PC-3 (cell line): ENCODE data around the gene RALGAPA1. TPM values are rescaled to one million over a fixed set of nuclear protein-coding genes. Genes with fewer than 3 reads are reported as not detected.

ENCODE experiments used
- ATAC-seq: fragments of 200-7000 bp; cut with Tn5 transposase; 2 replicates; pipeline ENCODE4 v1.9.1; 2020; ENCODE audit warnings: mild to moderate bottlenecking, moderate library complexity
- BruUV-seq: library from RNA; stranded (reverse); fragments of 400-500 nt; replicated peaks from 2 replicates; lab custom pipeline; 2021; lab: Mats Ljungman, UMichigan
- CTCF ChIA-PET: fragments of 300-600 bp; sonication (Branson Sonifier 250); formaldehyde crosslinking; loops from one replicate; lab custom pipeline; 2022; ENCODE audit warnings: antibody characterized with exemption; lab: Charles Lee
- POLR2A ChIA-PET: fragments of 300-600 bp; sonication (Branson Sonifier 250); formaldehyde crosslinking; loops from one replicate; lab custom pipeline; 2022; ENCODE audit warnings: antibody characterized with exemption; ENCODE audit not compliant: unreplicated experiment; lab: Charles Lee
- DNase-seq: peaks from one replicate; pipeline ENCODE4 v3.0.0-alpha.2; 2015
- H2AFZ ChIP-seq: fragments of 300-600 bp; sonication (generic); 2 replicates; pipeline ENCODE4 v1.6.0; 2016; ENCODE audit warnings: antibody characterized with exemption, low read length
- H3F3A ChIP-seq: fragments of 300-600 bp; sonication (generic); one replicate; pipeline ENCODE4 v1.6.0; 2017; ENCODE audit warnings: antibody characterized with exemption, low read length, control low read depth, mild to moderate bottlenecking; ENCODE audit not compliant: unreplicated experiment
- H3K27ac ChIP-seq: fragments of 300-600 bp; sonication (generic); 2 replicates; pipeline ENCODE4 v1.5.1; 2016; ENCODE audit warnings: mild to moderate bottlenecking, low read length
- H3K27me3 ChIP-seq: fragments of 300-600 bp; sonication (generic); 2 replicates; pipeline ENCODE4 v1.6.1; 2016; ENCODE audit warnings: low read length, mixed read lengths
- H3K36me3 ChIP-seq: fragments of 300-600 bp; sonication (generic); 2 replicates; pipeline ENCODE4 v1.6.1; 2016; ENCODE audit warnings: low read depth, mixed run types, low read length, mixed read lengths
- H3K4me1 ChIP-seq: fragments of 300-600 bp; sonication (generic); 2 replicates; pipeline ENCODE4 v1.5.1; 2016; ENCODE audit warnings: low read length; ENCODE audit not compliant: insufficient read depth
- H3K4me2 ChIP-seq: fragments of 300-600 bp; sonication (generic); 2 replicates; pipeline ENCODE4 v1.6.0; 2016; ENCODE audit warnings: low read length
- H3K4me3 ChIP-seq: fragments of 300-600 bp; sonication (generic); 2 replicates; pipeline ENCODE4 v1.5.1; 2016; ENCODE audit warnings: mild to moderate bottlenecking, low read length, mixed read lengths
- H3K79me2 ChIP-seq: fragments of 300-600 bp; sonication (generic); 2 replicates; pipeline ENCODE4 v1.6.1; 2017; ENCODE audit warnings: low read length, mixed read lengths
- H3K9ac ChIP-seq: fragments of 300-600 bp; sonication (generic); 2 replicates; pipeline ENCODE4 v1.6.0; 2016; ENCODE audit warnings: mild to moderate bottlenecking, low read length
- H3K9me2 ChIP-seq: fragments of 300-600 bp; sonication (generic); replicated peaks from 2 replicates; pipeline ENCODE4 v1.6.1; 2016; ENCODE audit warnings: mixed run types, low read length, mixed read lengths
- H3K9me3 ChIP-seq: fragments of 300-600 bp; sonication (generic); 2 replicates; pipeline ENCODE4 v1.6.1; 2016; ENCODE audit warnings: low read length, mixed read lengths
- H4K20me1 ChIP-seq: fragments of 300-600 bp; sonication (generic); 2 replicates; pipeline ENCODE4 v1.6.1; 2016; ENCODE audit warnings: low read length, mixed read lengths
- EZH2 ChIP-seq: fragments of 300-600 bp; sonication (generic); IDR thresholded peaks from one replicate; pipeline ENCODE4 v1.6.1; 2017; ENCODE audit warnings: antibody characterized with exemption, mild to moderate bottlenecking, low read length; ENCODE audit not compliant: unreplicated experiment
- EZH2phosphoT487 ChIP-seq: fragments of 300-600 bp; sonication (generic); IDR thresholded peaks from 2 replicates; pipeline ENCODE4 v1.6.1; 2018; ENCODE audit warnings: mild to moderate bottlenecking, antibody characterized with exemption, low read length, borderline replicate concordance
- intact Hi-C: fragments of 100-400 bp; cut with micrococcal nuclease; formaldehyde crosslinking; loops from 2 replicates; pipeline ENCODE4 v1.9.0; 2023
- total RNA-seq: library from RNA; depleted of rRNA; stranded (reverse); fragments of >200 nt; gene quantifications from 2 replicates; pipeline ENCODE4 v1.2.3, GENCODE V29; 2014
- TF ChIP-seq, protein P1 (sequence below): fragments of 300-600 bp; sonication (generic); conservative IDR thresholded peaks from 2 replicates; pipeline ENCODE4 v1.5.1; 2017; ENCODE audit warnings: antibody characterized with exemption, low read depth, mild to moderate bottlenecking, low read length

The RALGAPA1 gene
- total RNA-seq, 1 experiment from 2014 or later, result 20.3 TPM

DNA sequence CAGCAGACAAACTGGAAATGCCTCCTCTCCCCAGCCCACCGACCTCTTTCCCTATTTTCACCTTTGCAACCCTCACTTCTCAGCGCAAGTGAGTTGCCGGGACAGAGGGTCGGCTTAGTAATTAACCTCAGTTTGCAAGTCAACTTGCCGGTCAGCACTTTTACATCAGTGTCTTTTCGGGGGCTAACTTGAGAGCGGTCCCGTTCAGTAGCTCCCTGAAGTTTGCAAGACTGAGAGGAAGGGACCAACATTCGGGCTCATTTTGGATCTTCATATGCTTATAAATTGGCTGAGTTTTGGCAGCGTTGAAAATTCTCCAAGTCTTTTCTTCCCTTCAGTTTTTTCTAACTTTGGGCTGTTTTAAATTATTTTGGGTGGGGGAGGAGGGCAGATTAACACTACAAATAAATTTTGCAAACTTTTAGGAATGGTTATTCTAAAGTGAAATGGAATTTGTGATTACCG, 17.9 kb upstream of the RALGAPA1 start:
- Histone ChIP-seq H3F3A (no peaks in the 10 kb centered on the region), H3K79me2 (peaks cover 30% of the 10 kb centered on the region), H2AFZ (peak overlapping the region; percentile 94), H4K20me1 (peaks cover 10% of the 10 kb centered on the region; the same call in 1 of the 2 replicates), H3K9me3 (no peaks in the 10 kb centered on the region), H3K4me3 (peak overlapping the region; percentile 91), H3K27ac (no peak overlapping the region), H3K4me1 (peaks cover 7% of the 10 kb centered on the region; the same call in 1 of the 2 replicates), H3K27me3 (no peaks in the 10 kb centered on the region), H3K9ac (peak overlapping the region; percentile 96), H3K36me3 (peaks cover 5% of the 10 kb centered on the region; the same call in 1 of the 2 replicates), H3K9me2 (no peaks in the 10 kb centered on the region), H3K4me2 (peak overlapping the region; percentile 97)
- DNase-seq, result no peak
- ChIA-PET POLR2A (interaction anchor here (0.6 kb wide), 1 partner anchor 781 kb away, joined by 5 read pairs; no protein-coding TSS in a partner anchor), CTCF (interaction anchor here (0.9 to 1.7 kb wide), 3 partner anchors 9 to 78 kb away, joined by 3 to 4 read pairs (median 4); no protein-coding TSS in a partner anchor)
- no TSS peak for BruUV-seq
- intact Hi-C loops, result loop anchor here (1.0 to 5.0 kb wide), 3 partner anchors 51 to 240 kb away; no protein-coding TSS in a partner anchor
- TF ChIP-seq, protein P1, sequence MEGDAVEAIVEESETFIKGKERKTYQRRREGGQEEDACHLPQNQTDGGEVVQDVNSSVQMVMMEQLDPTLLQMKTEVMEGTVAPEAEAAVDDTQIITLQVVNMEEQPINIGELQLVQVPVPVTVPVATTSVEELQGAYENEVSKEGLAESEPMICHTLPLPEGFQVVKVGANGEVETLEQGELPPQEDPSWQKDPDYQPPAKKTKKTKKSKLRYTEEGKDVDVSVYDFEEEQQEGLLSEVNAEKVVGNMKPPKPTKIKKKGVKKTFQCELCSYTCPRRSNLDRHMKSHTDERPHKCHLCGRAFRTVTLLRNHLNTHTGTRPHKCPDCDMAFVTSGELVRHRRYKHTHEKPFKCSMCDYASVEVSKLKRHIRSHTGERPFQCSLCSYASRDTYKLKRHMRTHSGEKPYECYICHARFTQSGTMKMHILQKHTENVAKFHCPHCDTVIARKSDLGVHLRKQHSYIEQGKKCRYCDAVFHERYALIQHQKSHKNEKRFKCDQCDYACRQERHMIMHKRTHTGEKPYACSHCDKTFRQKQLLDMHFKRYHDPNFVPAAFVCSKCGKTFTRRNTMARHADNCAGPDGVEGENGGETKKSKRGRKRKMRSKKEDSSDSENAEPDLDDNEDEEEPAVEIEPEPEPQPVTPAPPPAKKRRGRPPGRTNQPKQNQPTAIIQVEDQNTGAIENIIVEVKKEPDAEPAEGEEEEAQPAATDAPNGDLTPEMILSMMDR, result no peak
- TF ChIP-seq EZH2 (no peak), EZH2phosphoT487 (no peak)
- ATAC-seq, result no peak

DNA sequence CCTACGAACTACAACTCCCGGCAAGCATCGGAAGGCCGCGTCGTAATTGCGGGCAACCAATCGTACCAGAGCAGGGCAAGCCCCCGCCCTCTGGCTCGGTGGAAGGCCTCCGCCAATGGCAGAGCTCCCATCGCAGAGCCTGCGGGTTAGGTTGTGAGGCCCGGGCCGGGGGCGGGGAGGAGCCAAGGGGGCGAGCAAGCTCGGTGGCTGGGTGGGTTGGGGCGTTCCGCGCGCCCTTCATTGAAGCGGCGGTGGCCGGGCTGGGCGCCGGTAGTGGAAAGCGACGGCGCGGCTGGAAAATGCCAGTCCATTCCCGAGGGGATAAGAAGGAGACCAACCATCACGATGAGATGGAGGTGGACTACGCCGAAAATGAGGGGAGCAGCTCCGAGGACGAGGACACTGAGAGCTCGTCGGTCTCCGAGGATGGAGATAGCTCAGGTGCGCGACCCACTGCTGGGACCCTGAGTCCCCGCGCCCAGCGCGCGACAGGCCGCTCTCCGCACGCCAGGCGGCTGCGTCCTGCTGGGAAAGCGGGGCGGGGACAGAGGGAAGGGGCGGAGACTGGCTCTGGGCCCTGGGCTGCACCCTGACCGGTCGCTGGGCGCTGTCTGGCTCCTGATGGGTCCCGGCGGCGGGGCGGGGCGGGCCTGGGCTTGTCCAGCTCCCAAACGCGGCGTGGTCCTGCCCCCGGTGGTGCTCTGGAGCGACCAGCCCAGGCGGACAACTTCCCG, 17.3 kb upstream of the RALGAPA1 start, which contains the start of gene BRMS1L:
TSS of gene BRMS1L (plus strand) at position 121 of the 734 bp plus-strand sequence. CDS start at position 300, 179 bp downstream.
- peak; percentile 90 for ATAC-seq
- Histone ChIP-seq H3K9ac (peak within 1 kb of the TSS; percentile 96), H3F3A (no peaks in the 10 kb centered on the region), H2AFZ (peak within 1 kb of the TSS; percentile 100), H3K4me2 (peak within 1 kb of the TSS; percentile 97), H4K20me1 (peaks cover 8% of the 10 kb centered on the region; the same call in 1 of the 2 replicates), H3K9me2 (no peaks in the 10 kb centered on the region), H3K27ac (peak within 1 kb of the TSS; percentile 81), H3K27me3 (no peaks in the 10 kb centered on the region), H3K4me1 (peaks cover 7% of the 10 kb centered on the region; the same call in 1 of the 2 replicates), H3K4me3 (peak within 1 kb of the TSS; percentile 91), H3K36me3 (peaks cover 2% of the 10 kb centered on the region; the same call in 1 of the 2 replicates), H3K9me3 (no peaks in the 10 kb centered on the region), H3K79me2 (peaks cover 27% of the 10 kb centered on the region)
- BruUV-seq, result TSS peak; percentile 78
- TF ChIP-seq EZH2phosphoT487, result no peak
- TF ChIP-seq EZH2, result no peak
- TF ChIP-seq, protein P1, result no peak
- intact Hi-C loops, result loop anchor here (1.0 to 5.0 kb wide), 3 partner anchors 52 to 241 kb away; no protein-coding TSS in a partner anchor
- peak; percentile 99 for DNase-seq
- POLR2A ChIA-PET, result interaction anchor here (0.5 to 1.2 kb wide), 17 partner anchors 17 to 1274 kb away, joined by 3 to 22 read pairs (median 5); partner anchors contain the start of genes BAZ1A, MBIP and RALGAPA1
- CTCF ChIA-PET, result interaction anchor here (0.5 to 1.7 kb wide), 9 partner anchors 8 to 1040 kb away, joined by 3 to 10 read pairs (median 4); no protein-coding TSS in a partner anchor
